ENCODE data around the gene GCLM.
"Not testable (repeated sequence)": the region's sequence is repeated elsewhere in the genome, so short reads cannot be mapped to it uniquely, and the experiment has no call there.

GCLM gene

GRCh38 chr1:93899543-93900207, 9.6 kb downstream of the GCLM start:
- in situ Hi-C loops (cut with HindIII; ENCODE audit: low sequenced_read_pairs), result no loop called here

GRCh38 chr1:93888900-93889299, 20.3 kb downstream of the GCLM start:
- in situ Hi-C loops (cut with HindIII; ENCODE audit: low sequenced_read_pairs), result no loop called here

- in situ Hi-C loops (cut with HindIII; ENCODE audit: low sequenced_read_pairs), result no loop called here
These were observed 27.0 kb downstream of the GCLM start for GRCh38 chr1:93882269-93882668.

- in situ Hi-C loops (cut with HindIII; ENCODE audit: low sequenced_read_pairs), result no loop called here
These were observed 28.5 kb downstream of the GCLM start for GRCh38 chr1:93880731-93881130.

- in situ Hi-C loops (cut with HindIII; ENCODE audit: low sequenced_read_pairs), result no loop called here
These were observed 30.2 kb downstream of the GCLM start, which contains the start of gene DNTTIP2 for GRCh38 chr1:93878889-93879586. TSS of gene DNTTIP2 (minus strand) at chr1:93879206. CDS start at chr1:93879148, 58 bp downstream.

- in situ Hi-C loops (cut with HindIII; ENCODE audit: low sequenced_read_pairs), result no loop called here
These were observed 30.7 kb downstream of the GCLM start for GRCh38 chr1:93878501-93878888.

GRCh38 chr1:93877529-93877928, 31.7 kb downstream of the GCLM start:
- in situ Hi-C loops (cut with HindIII; ENCODE audit: low sequenced_read_pairs), result no loop called here

GRCh38 chr1:93876244-93876643, 33.0 kb downstream of the GCLM start:
- in situ Hi-C loops (cut with HindIII; ENCODE audit: low sequenced_read_pairs), result no loop called here

- in situ Hi-C loops (cut with HindIII; ENCODE audit: low sequenced_read_pairs), result no loop called here
These were observed 35.1 kb downstream of the GCLM start for GRCh38 chr1:93874025-93874651.

- in situ Hi-C loops (cut with HindIII; ENCODE audit: low sequenced_read_pairs), result no loop called here
These were observed 37.9 kb downstream of the GCLM start for GRCh38 chr1:93871366-93871765.

- in situ Hi-C loops (cut with HindIII; ENCODE audit: low sequenced_read_pairs), result no loop called here
These were observed 39.6 kb downstream of the GCLM start for GRCh38 chr1:93869653-93870052.

- in situ Hi-C loops (cut with HindIII; ENCODE audit: low sequenced_read_pairs), result not testable (repeated sequence)
These were observed 40.7 kb downstream of the GCLM start for GRCh38 chr1:93868492-93868891.

- in situ Hi-C loops (cut with HindIII; ENCODE audit: low sequenced_read_pairs), result no loop called here
These were observed 44.0 kb downstream of the GCLM start for GRCh38 chr1:93865253-93865652.

GRCh38 chr1:93864175-93864574, 45.1 kb downstream of the GCLM start:
- in situ Hi-C loops (cut with HindIII; ENCODE audit: low sequenced_read_pairs), result no loop called here

GRCh38 chr1:93857653-93858052, 51.6 kb downstream of the GCLM start:
- in situ Hi-C loops (cut with HindIII; ENCODE audit: low sequenced_read_pairs), result not testable (repeated sequence)

GRCh38 chr1:93855983-93856382, 53.2 kb downstream of the GCLM start:
- in situ Hi-C loops (cut with HindIII; ENCODE audit: low sequenced_read_pairs), result not testable (repeated sequence)

- in situ Hi-C loops (cut with HindIII; ENCODE audit: low sequenced_read_pairs), result no loop called here
These were observed 55.3 kb downstream of the GCLM start for GRCh38 chr1:93853940-93854339.

GRCh38 chr1:93851878-93852277, 57.4 kb downstream of the GCLM start:
- in situ Hi-C loops (cut with HindIII; ENCODE audit: low sequenced_read_pairs), result no loop called here

- in situ Hi-C loops (cut with HindIII; ENCODE audit: low sequenced_read_pairs), result no loop called here
These were observed 57.9 kb downstream of the GCLM start for GRCh38 chr1:93851327-93851712.

- in situ Hi-C loops (cut with HindIII; ENCODE audit: low sequenced_read_pairs), result not testable (repeated sequence)
These were observed 58.4 kb downstream of the GCLM start for GRCh38 chr1:93850687-93851326.

- in situ Hi-C loops (cut with HindIII; ENCODE audit: low sequenced_read_pairs), result no loop called here
These were observed 60.8 kb downstream of the GCLM start for GRCh38 chr1:93848350-93848883.
